GM12878 (cell line): ENCODE results near the gene PSAP. TPM values are rescaled to one million over a fixed set of nuclear protein-coding genes. Genes with fewer than 3 reads are reported as not detected.

ENCODE experiments used
- ATAC-seq: fragments of 200-7000 bp; cut with Tn5 transposase; 3 replicates; pipeline ENCODE4 v1.9.1; 2020; ENCODE audit warnings: mild to moderate bottlenecking, moderate library complexity
- BruUV-seq: library from RNA; stranded (reverse); fragments of 400-500 nt; replicated peaks from 2 replicates; lab custom pipeline; 2021; lab: Mats Ljungman, UMichigan
- CTCF ChIA-PET: fragments of 300-600 bp; sonication (Branson Sonifier 250); formaldehyde crosslinking; extraction: SDS; loops from one replicate; lab custom pipeline; 2021; ENCODE audit warnings: inconsistent platforms; lab: Yijun Ruan, JAX
- POLR2A ChIA-PET: fragments of 350-600 bp; formaldehyde crosslinking; extraction: SDS; loops from one replicate; lab custom pipeline; 2021; ENCODE audit warnings: inconsistent platforms; lab: Charles Lee
- RAD21 ChIA-PET: fragments of 300-600 bp; sonication (Branson Sonifier 250); formaldehyde crosslinking; loops from one replicate; lab custom pipeline; 2023; ENCODE audit warnings: antibody characterized with exemption; ENCODE audit not compliant: unreplicated experiment; lab: Charles Lee
- SMC1A ChIA-PET: fragments of 300-600 bp; sonication (Branson Sonifier 250); formaldehyde crosslinking; loops from one replicate; lab custom pipeline; 2023; ENCODE audit not compliant: unreplicated experiment, uncharacterized antibody; lab: Charles Lee
- DNase-seq: peaks from one replicate; pipeline ENCODE4 v3.0.0-alpha.2; 2011; ENCODE audit warnings: low read depth, low spot score
- FAIRE-seq: peaks from 3 replicates; lab custom pipeline; 2011; peaks lifted over from hg19 to GRCh38; lab: Jason Lieb, UNC
- H2AFZ ChIP-seq: 2 replicates; pipeline ENCODE4 v1.6.0; 2011; ENCODE audit warnings: low read depth, low read length, control low read depth; ENCODE audit not compliant: control insufficient read depth
- H3K27ac ChIP-seq: 2 replicates; pipeline ENCODE4 v1.5.1; 2011; ENCODE audit warnings: control low read depth; ENCODE audit not compliant: control insufficient read depth, insufficient read depth
- H3K27me3 ChIP-seq, 2 experiments: replicated peaks in 1 of 2; 2 replicates each; pipeline versions ENCODE4 v1.6.0 to v1.6.1; 2011; ENCODE audit warnings: low read length in 1 of 2; ENCODE audit not compliant: control insufficient read depth in 2 of 2, insufficient read depth in 2 of 2
- H3K36me3 ChIP-seq, 2 experiments: 2 replicates each; pipeline ENCODE4 v1.5.1; 2011; ENCODE audit warnings: low read length in 1 of 2; ENCODE audit not compliant: control insufficient read depth in 2 of 2, insufficient read depth in 2 of 2
- H3K4me1 ChIP-seq: 2 replicates; pipeline ENCODE4 v1.6.1; 2011; ENCODE audit warnings: mild to moderate bottlenecking, low read length, moderate library complexity, mixed read lengths; ENCODE audit not compliant: control insufficient read depth, insufficient read depth
- H3K4me2 ChIP-seq: 2 replicates; pipeline ENCODE4 v1.6.0; 2011; ENCODE audit warnings: control low read depth; ENCODE audit not compliant: control insufficient read depth, insufficient read depth
- H3K4me3 ChIP-seq: fragments of 200-600 bp; sonication (generic); 2 replicates; pipeline ENCODE4 v1.5.1; 2016
- H3K79me2 ChIP-seq: 2 replicates; pipeline ENCODE4 v1.6.0; 2011; ENCODE audit warnings: low read length; ENCODE audit not compliant: control insufficient read depth, insufficient read depth
- H3K9ac ChIP-seq: 2 replicates; pipeline ENCODE4 v1.8.0; 2011; ENCODE audit warnings: low read length, control low read depth, mixed read lengths; ENCODE audit not compliant: control insufficient read depth, insufficient read depth
- H3K9me3 ChIP-seq: replicated peaks from 3 replicates; pipeline ENCODE4 v1.5.1; 2011; ENCODE audit warnings: mild to moderate bottlenecking, low read length; ENCODE audit not compliant: control insufficient read depth, insufficient read depth
- H4K20me1 ChIP-seq: 2 replicates; pipeline ENCODE4 v1.6.0; 2011; ENCODE audit not compliant: control insufficient read depth, insufficient read depth
- BACH1 ChIP-seq: fragments of 450-650 bp; IDR thresholded peaks from 2 replicates; pipeline ENCODE4 v1.6.1; 2017; ENCODE audit warnings: mild to moderate bottlenecking, borderline replicate concordance
- CHD2 ChIP-seq: IDR thresholded peaks from 2 replicates; pipeline ENCODE4 v1.6.1; 2011; ENCODE audit warnings: low read depth, low read length, improper control_type of control experiment, borderline replicate concordance
- E2F8 ChIP-seq: fragments of 450-650 bp; IDR thresholded peaks from 2 replicates; pipeline ENCODE4 v1.6.1; 2018; ENCODE audit warnings: mild to moderate bottlenecking, low read depth, moderate library complexity; ENCODE audit not compliant: partially characterized antibody
- HCFC1 ChIP-seq: fragments of 150-350 bp; IDR thresholded peaks from 2 replicates; pipeline ENCODE4 v1.6.1; 2014; ENCODE audit warnings: low read length
- JUNB ChIP-seq: IDR thresholded peaks from 2 replicates; pipeline ENCODE4 v1.6.1; 2016; ENCODE audit warnings: antibody characterized with exemption, mild to moderate bottlenecking
- MAX ChIP-seq: IDR thresholded peaks from 2 replicates; pipeline ENCODE4 v1.6.1; 2012; ENCODE audit warnings: low read depth, low read length, improper control_type of control experiment
- MEF2B ChIP-seq: fragments of 450-650 bp; IDR thresholded peaks from 2 replicates; pipeline ENCODE4 v1.6.1; 2018; ENCODE audit warnings: mild to moderate bottlenecking, moderate library complexity; ENCODE audit not compliant: partially characterized antibody, poor library complexity, severe bottlenecking
- MTA2 ChIP-seq: fragments of 450-650 bp; IDR thresholded peaks from 2 replicates; pipeline ENCODE4 v1.6.1; 2016; ENCODE audit warnings: low read depth, mild to moderate bottlenecking, moderate library complexity
- MTA3 ChIP-seq: IDR thresholded peaks from 2 replicates; pipeline ENCODE4 v1.6.1; 2012; ENCODE audit warnings: low read length, inconsistent platforms, borderline replicate concordance
- NR2C2 ChIP-seq: IDR thresholded peaks from 2 replicates; pipeline ENCODE4 v1.6.1; 2011; ENCODE audit warnings: borderline replicate concordance, low read depth; ENCODE audit not compliant: control insufficient read depth, insufficient read length
- PBX3 ChIP-seq: IDR thresholded peaks from 2 replicates; pipeline ENCODE4 v1.6.1; 2011; ENCODE audit warnings: mild to moderate bottlenecking, low read depth, low read length, moderate library complexity; ENCODE audit not compliant: insufficient replicate concordance
- POLR2AphosphoS2 ChIP-seq: IDR thresholded peaks from 2 replicates; pipeline ENCODE4 v1.6.1; 2011; ENCODE audit warnings: low read depth, mild to moderate bottlenecking, low read length, improper control_type of control experiment, moderate library complexity
- RELB ChIP-seq: fragments of 450-650 bp; IDR thresholded peaks from 2 replicates; pipeline ENCODE4 v1.6.1; 2017; ENCODE audit warnings: low read depth, mild to moderate bottlenecking, moderate library complexity
- SIN3A ChIP-seq: IDR thresholded peaks from 2 replicates; pipeline ENCODE4 v1.6.1; 2012; ENCODE audit warnings: low read depth, low read length, improper control_type of control experiment
- SMARCA5 ChIP-seq: fragments of 450-650 bp; IDR thresholded peaks from 2 replicates; pipeline ENCODE4 v1.6.1; 2017; ENCODE audit warnings: mild to moderate bottlenecking
- SPI1 ChIP-seq: IDR thresholded peaks from 2 replicates; pipeline ENCODE4 v1.6.1; 2011; ENCODE audit warnings: low read depth, mild to moderate bottlenecking, low read length, moderate library complexity, borderline replicate concordance; ENCODE audit not compliant: insufficient read depth
- SREBF1 ChIP-seq: IDR thresholded peaks from 2 replicates; pipeline ENCODE4 v1.6.1; 2012; ENCODE audit warnings: mild to moderate bottlenecking, low read length
- ZNF622 ChIP-seq: fragments of 450-650 bp; IDR thresholded peaks from 2 replicates; pipeline ENCODE4 v1.6.1; 2017; ENCODE audit warnings: mild to moderate bottlenecking, inconsistent platforms
- WGBS: methylation state at CpG from one replicate; pipeline ENCODE4 v1.1.6; 2016; ENCODE audit warnings: low lambda C conversion rate; ENCODE audit not compliant: insufficient replicate concordance, insufficient coverage; ENCODE audit errors: missing lambda C conversion rate; 5-methylcytosine and 5-hydroxymethylcytosine counted together
- in situ Hi-C: fragments of 300-500 bp; cut with MboI; formaldehyde crosslinking; loops from 9 replicates; pipeline ENCODE4 v1.14.3; 2018; ENCODE audit warnings: mixed read lengths
- intact Hi-C: fragments of 100-400 bp; cut with micrococcal nuclease; formaldehyde crosslinking; loops from one replicate; pipeline ENCODE4 v1.14.2; 2022; ENCODE audit not compliant: unreplicated experiment
- polyA plus RNA-seq, 11 experiments: library from polyadenylated mRNA; depleted of rRNA in 4 of 11; unstranded in 6 of 11; stranded (reverse) in 5 of 11; fragments of >200 nt; fragmentation: Nextera tagmentation in 4 of 11; fragmentation: Illumina TruSeq in 1 of 11; extraction: Ambion mirVana in 4 of 11; extraction: Trizol in 1 of 11; gene quantifications; 1 replicate in 1 of 11; 2 replicates in 10 of 11; pipeline versions ENCODE4 v1.2.1 to v1.2.3, GENCODE V29; 2011 to 2016; ENCODE audit warnings: inconsistent platforms in 2 of 11, missing spikeins in 2 of 11, low read depth in 1 of 11
- total RNA-seq, 4 experiments: library from RNA; depleted of rRNA in 3 of 4; stranded (reverse); fragments of >200 nt in 3 of 4; fragmentation: Illumina TruSeq in 1 of 4; extraction: Trizol in 1 of 4; gene quantifications; 2 replicates each; pipeline versions ENCODE4 v1.2.1 to v1.2.3, GENCODE V29; 2013 to 2021

Gene PSAP
- total and polyA plus RNA-seq, 10 of the 15 experiments (the other 5 are each of a cell fraction or from before 2014, with no cell fraction given), result 178 to 336 (median 286) TPM

GRCh38 chr10:71806704-71807556 is 44.1 kb downstream of the PSAP start:
- ChIA-PET POLR2A (interaction anchor here (0.5 to 0.7 kb wide), 2 partner anchors 113 to 834 kb away, joined by 3 read pairs; no protein-coding TSS in a partner anchor), CTCF (no interaction called here), SMC1A (interaction anchor here (1.1 kb wide), 1 partner anchor 24 kb away, joined by 3 read pairs; no protein-coding TSS in a partner anchor), RAD21 (interaction anchor here (0.7 to 1.2 kb wide), 2 partner anchors 99 to 805 kb away, joined by 3 read pairs; no protein-coding TSS in a partner anchor)
- Histone ChIP-seq H3K4me1 (peaks cover 3% of the 10 kb centered on the region), H3K9ac (no peak overlapping the region), H2AFZ (no peak overlapping the region), H4K20me1 (no peaks in the 10 kb centered on the region), H3K27me3 (no peaks in the 10 kb centered on the region), H3K9me3 (no peaks in the 10 kb centered on the region), H3K4me2 (no peak overlapping the region), H3K4me3 (no peak overlapping the region), H3K27ac (no peak overlapping the region), H3K79me2 (no peaks in the 10 kb centered on the region), H3K36me3 (no peaks in the 10 kb centered on the region)
- ATAC-seq (no peak), FAIRE-seq (no peak), DNase-seq (no peak)
- BruUV-seq, result no TSS peak
- in situ Hi-C loops (no loop called here), intact Hi-C loops (no loop called here)
- 68% methylated on average over 21 of the region's 23 CpGs for WGBS
- TF ChIP-seq RELB, result no peak
- TF ChIP-seq JUNB, result no peak
- TF ChIP-seq SMARCA5, result no peak
- TF ChIP-seq NR2C2, result no peak
- TF ChIP-seq SIN3A, result no peak
- TF ChIP-seq BACH1, result no peak
- no peak for TF ChIP-seq MTA2
- no peak for TF ChIP-seq MEF2B
- no peak for TF ChIP-seq ZNF622
- no peak for TF ChIP-seq POLR2AphosphoS2
- no peak for TF ChIP-seq E2F8
- TF ChIP-seq SREBF1, result no peak
- TF ChIP-seq SPI1, result no peak
- no peak for TF ChIP-seq HCFC1
- TF ChIP-seq MTA3, result no peak
- no peak for TF ChIP-seq PBX3
- no peak for TF ChIP-seq MAX
- TF ChIP-seq CHD2, result no peak
